ENCODE results near the gene CDH6.

CDH6 gene

GRCh38 chr5:31196309-31196708, 2.8 kb downstream of the CDH6 start:
- Histone ChIP-seq H3F3A (ENCODE audit: insufficient read depth) (no peaks in the 10 kb centered on the region), H3K4me2 (ENCODE audit: low read depth, low read length, poor library complexity, severe bottlenecking) (no peak overlapping the region)
- TF ChIP-seq CTCF (IDR thresholded peaks at IDR 0.05; ENCODE audit: insufficient read depth, low read length, poor library complexity, severe bottlenecking), result no peak
- TF ChIP-seq EZH2phosphoT487 (conservative IDR thresholded peaks at IDR 0.05; ENCODE audit: low read length), result no peak

DNA sequence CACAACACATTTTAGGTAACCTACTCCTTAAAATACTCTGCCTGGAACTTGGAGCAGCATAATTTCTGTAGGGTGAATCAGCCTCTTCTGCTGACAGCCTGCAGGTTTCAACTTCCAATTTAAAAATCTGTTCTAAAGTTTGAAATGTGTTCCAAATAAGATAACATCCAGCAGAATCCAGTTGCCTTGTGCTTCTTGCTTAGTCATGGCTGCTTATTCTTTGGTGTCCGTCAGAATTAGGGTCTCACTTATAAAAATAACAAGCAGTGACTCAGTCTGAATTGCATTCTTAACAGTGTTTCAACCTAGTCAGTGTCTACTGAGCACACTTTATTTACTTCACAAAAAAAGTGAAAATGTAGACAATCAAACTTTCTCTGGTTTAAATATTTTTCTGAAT, 3.7 kb downstream of the CDH6 start:
- H3F3A ChIP-seq (ENCODE audit: insufficient read depth), result no peaks in the 10 kb centered on the region
- no peak overlapping the region for H3K4me2 ChIP-seq (ENCODE audit: low read depth, low read length, poor library complexity, severe bottlenecking)
- no peaks in the 10 kb centered on the region for H3K9me2 ChIP-seq (replicated peaks; ENCODE audit: insufficient read depth, low read length)
- H3K27me3 ChIP-seq (ENCODE audit: low read length), result no peaks in the 10 kb centered on the region
- H4K20me1 ChIP-seq (ENCODE audit: low read depth, low read length), result no peaks in the 10 kb centered on the region
- no peak overlapping the region for H3K9ac ChIP-seq (ENCODE audit: low read length)
- no peak overlapping the region for H3K4me3 ChIP-seq (ENCODE audit: insufficient read depth, low read length, poor library complexity, severe bottlenecking)
- no peaks in the 10 kb centered on the region for H3K9me3 ChIP-seq (ENCODE audit: insufficient read depth, low read length)
- H3K79me2 ChIP-seq (ENCODE audit: insufficient read depth, low read length), result no peaks in the 10 kb centered on the region
- H3K27ac ChIP-seq (ENCODE audit: low read depth, low read length), result no peak overlapping the region
- H3K36me3 ChIP-seq (ENCODE audit: low read length), result no peaks in the 10 kb centered on the region
- TF ChIP-seq CTCF (IDR thresholded peaks at IDR 0.05; ENCODE audit: insufficient read depth, low read length, poor library complexity, severe bottlenecking), result no peak
- TF ChIP-seq EZH2phosphoT487 (conservative IDR thresholded peaks at IDR 0.05; ENCODE audit: low read length), result no peak
- H2AFZ ChIP-seq (ENCODE audit: low read depth, low read length, severe bottlenecking), result no peak overlapping the region

More at GRCh38 chr5:31196309-31196708, 2.8 kb downstream of the CDH6 start:
- no peaks in the 10 kb centered on the region for H3K9me2 ChIP-seq (replicated peaks; ENCODE audit: insufficient read depth, low read length)
- no peak overlapping the region for H3K27ac ChIP-seq (ENCODE audit: low read depth, low read length)
- no peaks in the 10 kb centered on the region for H3K36me3 ChIP-seq (ENCODE audit: low read length)
- no peak overlapping the region for H3K9ac ChIP-seq (ENCODE audit: low read length)
- no peak overlapping the region for H3K4me3 ChIP-seq (ENCODE audit: insufficient read depth, low read length, poor library complexity, severe bottlenecking)
- H2AFZ ChIP-seq (ENCODE audit: low read depth, low read length, severe bottlenecking), result no peak overlapping the region
- no peaks in the 10 kb centered on the region for H3K9me3 ChIP-seq (ENCODE audit: insufficient read depth, low read length)
- H4K20me1 ChIP-seq (ENCODE audit: low read depth, low read length), result no peaks in the 10 kb centered on the region
- H3K27me3 ChIP-seq (ENCODE audit: low read length), result no peaks in the 10 kb centered on the region
- no peaks in the 10 kb centered on the region for H3K79me2 ChIP-seq (ENCODE audit: insufficient read depth, low read length)

GRCh38 chr5:31204958-31205357, 11.5 kb downstream of the CDH6 start:
- Histone ChIP-seq H3K9me3 (ENCODE audit: insufficient read depth, low read length) (no peaks in the 10 kb centered on the region), H3K9me2 (replicated peaks; ENCODE audit: insufficient read depth, low read length) (no peaks in the 10 kb centered on the region), H3K4me3 (ENCODE audit: insufficient read depth, low read length, poor library complexity, severe bottlenecking) (no peak overlapping the region), H3K27me3 (ENCODE audit: low read length) (no peaks in the 10 kb centered on the region), H3K27ac (ENCODE audit: low read depth, low read length) (no peak overlapping the region), H3K79me2 (ENCODE audit: insufficient read depth, low read length) (no peaks in the 10 kb centered on the region), H4K20me1 (ENCODE audit: low read depth, low read length) (no peaks in the 10 kb centered on the region), H3K9ac (ENCODE audit: low read length) (no peak overlapping the region), H3K36me3 (ENCODE audit: low read length) (no peaks in the 10 kb centered on the region), H2AFZ (ENCODE audit: low read depth, low read length, severe bottlenecking) (no peak overlapping the region), H3K4me2 (ENCODE audit: low read depth, low read length, poor library complexity, severe bottlenecking) (no peak overlapping the region), H3F3A (ENCODE audit: insufficient read depth) (no peaks in the 10 kb centered on the region)
- no peak for TF ChIP-seq CTCF (IDR thresholded peaks at IDR 0.05; ENCODE audit: insufficient read depth, low read length, poor library complexity, severe bottlenecking)
- TF ChIP-seq EZH2phosphoT487 (conservative IDR thresholded peaks at IDR 0.05; ENCODE audit: low read length), result no peak

Measured in SU-DHL-6 (cell line).